Cardiac muscle cell (in vitro differentiated cells and primary cell): ENCODE data around the gene TRH. TPM values are rescaled to one million over a fixed set of nuclear protein-coding genes. Genes with fewer than 3 reads are reported as not detected.

Source experiments
- DNase-seq, 2 donors: peaks; one replicate each; pipeline versions ENCODE4 v3.0.0 to v3.0.0-alpha.2; 2010 to 2017; ENCODE audit warnings: low read depth in 1 of 2, low spot score in 1 of 2
- H3K27ac ChIP-seq: fragments of 200-600 bp; sonication (generic); 2 replicates; pipeline ENCODE4 v1.5.1; 2016
- H3K27me3 ChIP-seq: fragments of 200-600 bp; sonication (generic); 2 replicates; pipeline ENCODE4 v1.6.0; 2016; ENCODE audit warnings: control low read depth
- H3K36me3 ChIP-seq: fragments of 200-600 bp; sonication (generic); 2 replicates; pipeline ENCODE4 v1.5.1; 2016; ENCODE audit warnings: control low read depth
- H3K4me1 ChIP-seq: fragments of 200-600 bp; sonication (generic); 2 replicates; pipeline ENCODE4 v1.8.1; 2017; ENCODE audit warnings: low read depth, mild to moderate bottlenecking, mixed run types
- H3K4me3 ChIP-seq: fragments of 200-600 bp; sonication (generic); 2 replicates; pipeline ENCODE4 v1.5.1; 2016; ENCODE audit warnings: mild to moderate bottlenecking
- H3K9me3 ChIP-seq: fragments of 200-600 bp; sonication (generic); 2 replicates; pipeline ENCODE4 v1.5.1; 2017; ENCODE audit warnings: low read depth, mild to moderate bottlenecking, control low read depth
- polyA plus RNA-seq: library from polyadenylated mRNA; unstranded; fragments of >200 nt; fragmentation: Nextera tagmentation; extraction: Ambion mirVana; gene quantifications from 2 replicates; pipeline ENCODE4 v1.2.1, GENCODE V29; 2016
- total RNA-seq: library from RNA; depleted of rRNA; stranded (reverse); fragments of >200 nt; gene quantifications from 2 replicates; pipeline ENCODE4 v1.2.3, GENCODE V29; 2016
- TF ChIP-seq, protein P1 (sequence below): IDR thresholded peaks from 2 replicates; pipeline ENCODE4 v1.5.1; 2012; ENCODE audit warnings: low read depth, mild to moderate bottlenecking, low read length

Gene TRH
- total and polyA plus RNA-seq, 2 experiments from 2014 or later: 111 to 113 TPM

DNA sequence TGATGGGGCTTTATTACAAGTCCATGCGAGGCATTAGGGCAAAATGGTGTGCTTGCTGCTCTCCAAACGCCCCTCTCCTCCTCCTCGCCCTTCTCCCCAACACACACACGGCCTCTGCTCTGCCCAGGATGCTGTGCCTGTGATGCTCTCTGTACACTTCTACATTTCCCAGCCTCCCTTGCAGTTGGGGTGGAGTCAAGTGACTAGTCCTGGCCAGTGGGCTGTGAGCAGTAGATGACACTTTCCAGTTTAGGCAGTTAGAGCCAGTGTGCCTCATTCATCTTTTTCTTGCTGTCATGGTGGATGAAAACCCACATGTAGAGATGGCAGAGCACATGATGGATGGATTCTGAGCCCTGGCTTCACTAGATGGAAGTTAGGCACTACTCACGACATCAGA is 5.4 kb downstream of the TRH start:
- TF ChIP-seq, protein P1, sequence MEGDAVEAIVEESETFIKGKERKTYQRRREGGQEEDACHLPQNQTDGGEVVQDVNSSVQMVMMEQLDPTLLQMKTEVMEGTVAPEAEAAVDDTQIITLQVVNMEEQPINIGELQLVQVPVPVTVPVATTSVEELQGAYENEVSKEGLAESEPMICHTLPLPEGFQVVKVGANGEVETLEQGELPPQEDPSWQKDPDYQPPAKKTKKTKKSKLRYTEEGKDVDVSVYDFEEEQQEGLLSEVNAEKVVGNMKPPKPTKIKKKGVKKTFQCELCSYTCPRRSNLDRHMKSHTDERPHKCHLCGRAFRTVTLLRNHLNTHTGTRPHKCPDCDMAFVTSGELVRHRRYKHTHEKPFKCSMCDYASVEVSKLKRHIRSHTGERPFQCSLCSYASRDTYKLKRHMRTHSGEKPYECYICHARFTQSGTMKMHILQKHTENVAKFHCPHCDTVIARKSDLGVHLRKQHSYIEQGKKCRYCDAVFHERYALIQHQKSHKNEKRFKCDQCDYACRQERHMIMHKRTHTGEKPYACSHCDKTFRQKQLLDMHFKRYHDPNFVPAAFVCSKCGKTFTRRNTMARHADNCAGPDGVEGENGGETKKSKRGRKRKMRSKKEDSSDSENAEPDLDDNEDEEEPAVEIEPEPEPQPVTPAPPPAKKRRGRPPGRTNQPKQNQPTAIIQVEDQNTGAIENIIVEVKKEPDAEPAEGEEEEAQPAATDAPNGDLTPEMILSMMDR: no peak
- no peak for DNase-seq
- H3K27me3 ChIP-seq: peaks cover 28% of the 10 kb centered on the region
- no peak overlapping the region for H3K4me3 ChIP-seq
- no peaks in the 10 kb centered on the region for H3K9me3 ChIP-seq
- peaks cover 35% of the 10 kb centered on the region for H3K4me1 ChIP-seq
- no peak overlapping the region for H3K27ac ChIP-seq
- H3K36me3 ChIP-seq: no peaks in the 10 kb centered on the region

DNA sequence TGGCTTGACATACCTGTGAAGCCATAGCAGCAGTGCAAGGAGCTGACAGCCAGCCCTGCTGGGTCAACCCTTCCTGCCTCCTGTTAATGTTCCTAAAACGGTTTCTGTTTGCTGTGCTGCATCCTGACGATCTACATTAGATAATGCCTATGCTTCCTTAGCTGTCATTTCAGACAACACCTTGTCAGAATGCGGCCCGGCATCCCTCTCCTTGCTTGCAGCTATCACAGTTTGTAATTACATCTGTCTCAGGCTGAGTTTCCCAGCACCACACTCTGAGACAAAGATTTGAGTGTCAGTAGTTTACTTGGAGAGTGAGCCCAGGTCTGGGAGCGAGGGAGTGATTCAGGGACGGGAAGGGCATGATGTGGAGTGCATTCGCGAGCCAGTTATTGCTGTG is 9.0 kb downstream of the TRH start:
- no peaks in the 10 kb centered on the region for H3K36me3 ChIP-seq
- H3K9me3 ChIP-seq: no peaks in the 10 kb centered on the region
- H3K4me1 ChIP-seq: peaks cover 6% of the 10 kb centered on the region
- no peak overlapping the region for H3K4me3 ChIP-seq
- peak overlapping the region; percentile 6 for H3K27ac ChIP-seq
- no peak for DNase-seq
- peaks cover 5% of the 10 kb centered on the region for H3K27me3 ChIP-seq
- TF ChIP-seq, protein P1: no peak

DNA sequence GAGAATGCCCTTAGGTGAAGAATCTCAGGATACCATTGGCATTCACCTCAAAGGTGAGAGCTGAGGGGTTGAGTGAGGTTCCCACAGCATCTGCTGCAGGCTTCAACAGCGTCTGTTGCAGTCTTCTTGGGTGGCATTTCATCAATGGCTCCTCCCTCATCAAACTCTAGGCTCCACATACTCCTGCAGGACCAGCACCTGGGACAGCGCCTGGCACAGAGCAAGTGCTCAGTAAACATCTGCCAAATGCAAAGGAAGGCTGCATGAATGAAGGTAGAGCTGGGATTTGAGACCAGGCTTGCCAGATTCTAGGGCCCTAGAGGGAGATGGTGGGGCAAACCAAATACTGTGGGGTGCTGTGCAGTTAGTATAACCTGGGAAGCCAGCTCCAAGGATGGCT is 9.6 kb downstream of the TRH start:
- Histone ChIP-seq H3K4me1 (peaks cover under 1% of the 10 kb centered on the region), H3K27ac (no peak overlapping the region), H3K27me3 (peaks cover 5% of the 10 kb centered on the region), H3K36me3 (no peaks in the 10 kb centered on the region), H3K9me3 (no peaks in the 10 kb centered on the region), H3K4me3 (no peak overlapping the region)
- TF ChIP-seq, protein P1: no peak
- DNase-seq: peak; percentile 25 to 44

DNA sequence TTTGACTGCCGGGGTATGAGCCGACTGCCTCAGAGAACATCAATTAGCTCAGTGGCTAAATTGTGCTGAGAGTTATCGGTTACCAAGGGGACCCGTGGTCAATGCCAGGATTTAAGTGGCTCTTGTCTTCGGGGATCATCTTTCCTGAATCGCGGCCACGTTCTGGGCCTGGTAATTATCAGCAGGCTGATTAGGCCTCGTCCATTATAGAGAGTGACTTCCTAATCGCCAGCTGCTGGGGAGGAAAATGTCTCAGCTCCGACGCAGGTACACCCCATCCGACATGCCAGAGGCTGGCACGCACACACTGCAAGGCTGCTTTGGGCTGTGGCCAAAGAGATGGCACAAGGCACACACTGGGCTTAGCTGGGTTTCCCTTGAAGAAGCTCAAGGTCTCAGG is 10.6 kb downstream of the TRH start:
- H3K27me3 ChIP-seq: peaks cover 5% of the 10 kb centered on the region
- DNase-seq: no peak
- no peak overlapping the region for H3K4me3 ChIP-seq
- no peaks in the 10 kb centered on the region for H3K9me3 ChIP-seq
- no peak overlapping the region for H3K27ac ChIP-seq
- TF ChIP-seq, protein P1: no peak
- peaks cover 6% of the 10 kb centered on the region for H3K4me1 ChIP-seq
- H3K36me3 ChIP-seq: no peaks in the 10 kb centered on the region

DNA sequence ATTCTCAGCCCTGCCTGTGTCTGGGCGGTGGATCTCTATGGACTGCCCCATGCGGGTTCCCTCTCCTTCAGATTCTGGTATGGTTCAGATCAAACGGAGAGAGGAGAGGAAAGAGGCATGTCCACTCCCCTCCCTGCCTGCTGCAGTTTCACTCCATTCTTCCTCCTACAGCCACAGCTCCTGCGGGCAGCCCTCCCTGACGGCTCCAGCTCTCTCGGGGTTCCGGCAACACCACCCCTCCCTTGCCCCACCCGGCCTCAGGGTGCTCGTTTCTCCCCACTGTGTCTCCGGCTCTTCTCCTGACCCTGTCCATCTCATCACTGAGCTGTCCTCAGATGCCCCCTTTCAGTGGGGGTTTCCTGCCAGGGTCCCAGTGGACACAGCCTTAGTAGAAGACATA is 13.9 kb downstream of the TRH start:
- H3K27ac ChIP-seq: no peak overlapping the region

More for the DNA sequence above, 13.9 kb downstream of the TRH start:
- TF ChIP-seq, protein P1: no peak
- Histone ChIP-seq H3K9me3 (no peaks in the 10 kb centered on the region), H3K27me3 (no peaks in the 10 kb centered on the region), H3K4me1 (peaks cover 15% of the 10 kb centered on the region), H3K4me3 (no peak overlapping the region), H3K36me3 (no peaks in the 10 kb centered on the region)
- DNase-seq: no peak
